AG04450 (cell line): ENCODE measurements around the gene EIF1. TPM values are rescaled to one million over a fixed set of nuclear protein-coding genes. Genes with fewer than 3 reads are reported as not detected.

Experiments
- CTCF ChIA-PET: fragments of 300-600, 350-600 bp; formaldehyde crosslinking; extraction: SDS; loops from one replicate; lab custom pipeline; 2022; ENCODE audit warnings: antibody characterized with exemption, inconsistent platforms; lab: Charles Lee
- POLR2A ChIA-PET: fragments of 350-600 bp; formaldehyde crosslinking; extraction: SDS; loops from one replicate; lab custom pipeline; 2021; ENCODE audit warnings: antibody characterized with exemption, inconsistent platforms; lab: Yijun Ruan, JAX
- DNase-seq: peaks from one replicate; pipeline ENCODE4 v3.0.0-alpha.2; 2011; ENCODE audit warnings: low read depth, low spot score
- H3K27ac ChIP-seq: one replicate; pipeline ENCODE4 v1.5.1; 2012; ENCODE audit warnings: low read depth, low read length, control low read depth
- H3K27me3 ChIP-seq: one replicate; pipeline ENCODE4 v1.6.0; 2012; ENCODE audit warnings: low read length; ENCODE audit not compliant: control insufficient read depth, insufficient read depth
- H3K4me3 ChIP-seq: 2 replicates; pipeline ENCODE4 v1.5.1; 2011; ENCODE audit warnings: mild to moderate bottlenecking, low read depth, low read length, control low read depth
- H3K9me3 ChIP-seq: 2 replicates; pipeline ENCODE4 v1.5.1; 2012; ENCODE audit warnings: low read length; ENCODE audit not compliant: control insufficient read depth, insufficient read depth
- polyA plus RNA-seq: library from polyadenylated mRNA; depleted of rRNA; stranded (reverse); fragments of >200 nt; gene quantifications from 2 replicates; pipeline ENCODE4 v1.2.3, GENCODE V29; 2011
- TF ChIP-seq, protein P1 (sequence below): IDR thresholded peaks from 2 replicates; pipeline ENCODE4 v1.5.1; 2011; ENCODE audit warnings: low read depth, low read length, control low read depth, inconsistent platforms

The EIF1 gene
- polyA plus RNA-seq, 1 experiment = 549 TPM

DNA sequence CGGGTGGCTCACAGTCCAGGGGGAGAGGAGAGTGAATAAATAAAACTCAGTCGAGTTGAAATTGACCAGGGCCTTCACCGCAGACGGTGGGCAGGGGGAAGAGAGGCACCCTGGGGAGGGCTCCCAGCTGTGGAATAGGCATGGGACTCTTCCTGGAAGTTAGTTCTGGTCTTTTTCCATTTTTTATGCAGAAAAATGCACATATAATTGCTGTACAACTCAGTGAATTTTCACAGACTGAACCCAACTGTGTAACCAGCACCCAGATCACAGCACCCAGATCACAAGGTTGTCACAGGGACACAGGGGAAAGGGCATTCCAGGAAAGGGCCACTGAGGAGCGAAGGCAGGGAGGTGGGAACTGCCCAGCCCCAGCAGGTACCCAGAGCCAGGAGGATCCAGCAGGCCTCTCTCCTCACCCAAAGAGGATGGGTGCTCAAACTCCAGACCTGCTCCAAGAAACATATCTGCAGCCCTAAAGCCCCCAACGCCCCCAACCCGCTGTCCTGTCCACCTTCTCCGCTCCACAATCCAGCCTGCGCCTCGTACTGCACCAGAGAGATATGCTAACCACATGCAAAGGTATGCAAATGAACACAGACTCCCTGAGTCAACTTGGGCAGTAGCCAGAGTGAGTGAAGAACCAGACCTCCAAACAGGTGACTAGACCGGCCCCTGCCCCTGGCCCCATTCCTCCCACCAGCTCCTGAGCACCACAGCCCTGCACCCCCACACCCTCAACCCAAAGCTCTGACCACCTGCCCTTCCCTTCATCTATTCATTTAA is 29.1 kb upstream of the EIF1 start:
- no peak for DNase-seq
- TF ChIP-seq, protein P1, sequence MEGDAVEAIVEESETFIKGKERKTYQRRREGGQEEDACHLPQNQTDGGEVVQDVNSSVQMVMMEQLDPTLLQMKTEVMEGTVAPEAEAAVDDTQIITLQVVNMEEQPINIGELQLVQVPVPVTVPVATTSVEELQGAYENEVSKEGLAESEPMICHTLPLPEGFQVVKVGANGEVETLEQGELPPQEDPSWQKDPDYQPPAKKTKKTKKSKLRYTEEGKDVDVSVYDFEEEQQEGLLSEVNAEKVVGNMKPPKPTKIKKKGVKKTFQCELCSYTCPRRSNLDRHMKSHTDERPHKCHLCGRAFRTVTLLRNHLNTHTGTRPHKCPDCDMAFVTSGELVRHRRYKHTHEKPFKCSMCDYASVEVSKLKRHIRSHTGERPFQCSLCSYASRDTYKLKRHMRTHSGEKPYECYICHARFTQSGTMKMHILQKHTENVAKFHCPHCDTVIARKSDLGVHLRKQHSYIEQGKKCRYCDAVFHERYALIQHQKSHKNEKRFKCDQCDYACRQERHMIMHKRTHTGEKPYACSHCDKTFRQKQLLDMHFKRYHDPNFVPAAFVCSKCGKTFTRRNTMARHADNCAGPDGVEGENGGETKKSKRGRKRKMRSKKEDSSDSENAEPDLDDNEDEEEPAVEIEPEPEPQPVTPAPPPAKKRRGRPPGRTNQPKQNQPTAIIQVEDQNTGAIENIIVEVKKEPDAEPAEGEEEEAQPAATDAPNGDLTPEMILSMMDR = no peak
- POLR2A ChIA-PET = interaction anchor here (0.8 kb wide), 1 partner anchor 29 kb away, joined by 3 read pairs; no protein-coding TSS in a partner anchor

DNA sequence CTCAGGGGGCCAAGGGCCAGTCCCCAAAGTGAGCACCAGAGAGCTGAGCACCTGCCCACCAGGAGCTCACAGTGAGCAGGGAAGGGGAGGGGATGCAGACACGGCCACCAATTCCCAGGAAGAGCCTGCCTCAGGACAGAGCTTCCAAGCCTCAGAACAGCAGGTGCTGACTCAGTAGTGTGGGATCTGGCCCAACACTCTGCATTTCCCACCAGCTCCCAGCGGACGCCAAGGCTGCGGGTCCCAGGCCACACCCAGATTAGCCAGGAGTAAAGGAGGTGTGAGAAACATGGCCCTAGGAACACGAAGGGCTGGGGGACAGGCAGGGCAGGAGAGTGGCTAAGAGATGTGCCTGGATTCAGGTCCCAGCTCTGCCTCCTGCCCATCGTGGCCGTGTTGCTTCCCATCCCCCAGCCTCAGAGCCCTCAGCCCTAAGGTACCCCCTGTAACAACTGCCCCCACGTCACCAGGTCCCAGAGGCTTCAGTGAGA is 28.4 kb upstream of the EIF1 start:
- Histone ChIP-seq H3K27me3 (peaks cover 3% of the 10 kb centered on the region), H3K4me3 (no peak overlapping the region), H3K27ac (no peak overlapping the region), H3K9me3 (no peaks in the 10 kb centered on the region)
- DNase-seq = no peak
- TF ChIP-seq, protein P1 = no peak
- POLR2A ChIA-PET = interaction anchor here (0.6 to 0.8 kb wide), 2 partner anchors 28 to 842 kb away, joined by 3 read pairs; no protein-coding TSS in a partner anchor
- CTCF ChIA-PET = interaction anchor here (0.9 to 10.3 kb wide), 6 partner anchors 9 to 857 kb away, joined by 3 to 285 read pairs (median 72); no protein-coding TSS in a partner anchor

More for the DNA sequence above, 29.1 kb upstream of the EIF1 start:
- CTCF ChIA-PET = interaction anchor here (0.9 to 10.3 kb wide), 4 partner anchors 9 to 801 kb away, joined by 3 to 285 read pairs (median 182); no protein-coding TSS in a partner anchor
- no peaks in the 10 kb centered on the region for H3K9me3 ChIP-seq
- H3K27ac ChIP-seq = no peak overlapping the region
- no peak overlapping the region for H3K4me3 ChIP-seq
- H3K27me3 ChIP-seq = peaks cover 3% of the 10 kb centered on the region

DNA sequence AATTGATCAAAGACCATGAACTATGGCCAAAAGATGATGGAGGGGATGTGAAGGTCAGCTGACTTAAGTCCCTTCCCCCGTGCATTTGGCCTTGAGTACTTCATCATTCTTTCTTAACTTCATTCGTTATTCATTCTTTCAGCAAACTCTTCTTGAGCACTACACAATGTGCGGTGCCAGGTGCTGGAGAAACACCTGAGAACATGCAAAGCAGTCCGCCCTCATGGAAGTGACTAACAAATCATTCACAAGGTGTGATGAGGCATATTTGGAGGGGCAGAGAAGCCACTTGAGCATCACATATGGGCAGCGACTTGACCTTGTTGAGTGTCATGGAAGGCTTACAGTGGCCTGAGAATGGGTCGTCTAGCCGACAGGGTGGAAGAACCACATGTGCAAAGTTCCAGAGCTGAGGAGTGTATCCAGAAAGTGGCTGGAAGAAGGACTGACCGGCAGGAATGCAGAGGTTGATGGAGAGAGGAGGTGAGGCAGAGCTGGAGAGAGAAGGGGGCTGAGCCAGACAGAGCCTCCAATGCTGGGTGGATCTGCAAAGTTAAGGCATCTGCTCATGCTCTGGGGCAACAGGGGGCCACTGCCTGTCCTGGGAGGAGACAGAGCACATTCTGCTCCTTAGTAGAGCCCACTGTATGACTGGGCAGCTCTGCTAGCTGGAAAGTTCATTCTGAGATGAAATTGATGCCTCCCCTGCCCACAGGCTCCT is 25.1 kb upstream of the EIF1 start:
- no peak overlapping the region for H3K4me3 ChIP-seq
- no peak for DNase-seq
- CTCF ChIA-PET = interaction anchor here (0.7 to 10.3 kb wide), 52 partner anchors 10 to 1053 kb away, joined by 3 to 285 read pairs (median 5); partner anchors contain the start of genes EIF1, KRT10, KRT12 and SMARCE1
- POLR2A ChIA-PET = no interaction called here
- H3K27ac ChIP-seq = no peak overlapping the region
- H3K9me3 ChIP-seq = no peaks in the 10 kb centered on the region
- TF ChIP-seq, protein P1 = no peak
- H3K27me3 ChIP-seq = peaks cover 3% of the 10 kb centered on the region

DNA sequence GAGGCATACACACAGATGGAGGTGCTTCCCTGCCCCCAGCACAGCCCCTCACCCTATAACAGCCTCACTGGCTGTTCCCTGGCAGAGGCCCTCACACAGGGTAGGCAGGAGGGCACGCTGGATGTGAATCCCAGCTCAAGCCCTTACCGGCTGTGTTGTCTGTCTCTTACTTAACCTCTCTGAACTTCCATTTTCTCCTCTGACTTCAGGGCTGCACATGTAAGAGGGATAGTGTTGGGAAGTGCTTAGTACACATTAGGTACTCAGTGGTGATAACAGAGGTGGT is 24.6 kb upstream of the EIF1 start:
- Histone ChIP-seq H3K4me3 (no peak overlapping the region), H3K9me3 (no peaks in the 10 kb centered on the region), H3K27me3 (peaks cover 3% of the 10 kb centered on the region), H3K27ac (no peak overlapping the region)
- no peak for DNase-seq
- ChIA-PET POLR2A (no interaction called here), CTCF (interaction anchor here (1.7 to 10.3 kb wide), 7 partner anchors 13 to 861 kb away, joined by 12 to 285 read pairs (median 27); no protein-coding TSS in a partner anchor)
- TF ChIP-seq, protein P1 = no peak
